HG02588 (cell line): ENCODE data around the gene SLC6A18.
"Not testable (repeated sequence)": the region's sequence is repeated elsewhere in the genome, so short reads cannot be mapped to it uniquely, and the experiment has no call there.

Experiments used
- ATAC-seq: cut with Tn5 transposase; IDR thresholded peaks from one replicate; pipeline ENCODE4 v1.9.1; 2021; ENCODE audit warnings: mild to moderate bottlenecking, moderate library complexity; ENCODE audit not compliant: unreplicated experiment

The SLC6A18 gene

GRCh38 chr5:1270933-1271914, 46.0 kb downstream of the SLC6A18 start:
- no peak for ATAC-seq

- ATAC-seq, result no peak
Observed at GRCh38 chr5:1272201-1272600, 47.0 kb downstream of the SLC6A18 start.

GRCh38 chr5:1273745-1274144, 48.6 kb downstream of the SLC6A18 start:
- no peak for ATAC-seq

- no peak for ATAC-seq
Observed at GRCh38 chr5:1274471-1274870, 49.3 kb downstream of the SLC6A18 start.

GRCh38 chr5:1275397-1276391, 50.5 kb downstream of the SLC6A18 start:
- not testable (repeated sequence) for ATAC-seq

GRCh38 chr5:1276930-1277329, 51.7 kb downstream of the SLC6A18 start:
- ATAC-seq, result no peak

GRCh38 chr5:1277331-1277730, 52.1 kb downstream of the SLC6A18 start:
- no peak for ATAC-seq

GRCh38 chr5:1277781-1278180, 52.6 kb downstream of the SLC6A18 start:
- ATAC-seq, result no peak

GRCh38 chr5:1278216-1278615, 53.0 kb downstream of the SLC6A18 start:
- ATAC-seq, result no peak

GRCh38 chr5:1278656-1279442, 53.7 kb downstream of the SLC6A18 start:
- ATAC-seq, result no peak

GRCh38 chr5:1279443-1280151, 54.4 kb downstream of the SLC6A18 start:
- ATAC-seq, result no peak

- no peak for ATAC-seq
Observed at GRCh38 chr5:1280177-1281037, 55.2 kb downstream of the SLC6A18 start.

- no peak for ATAC-seq
Observed at GRCh38 chr5:1281038-1281882, 56.1 kb downstream of the SLC6A18 start.

GRCh38 chr5:1282131-1282992, 57.2 kb downstream of the SLC6A18 start:
- no peak for ATAC-seq

GRCh38 chr5:1282993-1283728, 58.0 kb downstream of the SLC6A18 start:
- not testable (repeated sequence) for ATAC-seq

- not testable (repeated sequence) for ATAC-seq
Observed at GRCh38 chr5:1283729-1284041, 58.5 kb downstream of the SLC6A18 start.
